Transverse colon (tissue), 4 donors: ENCODE results near the gene PAQR4.

ENCODE experiments used
- CTCF ChIP-seq, 5 experiments: fragments of 200-600 bp in 3 of 5; fragments of 450-650 bp in 2 of 5; sonication (generic) in 3 of 5; IDR thresholded peaks; 1 replicate in 2 of 5; 2 replicates in 3 of 5; pipeline ENCODE4 v1.5.1; 2016 to 2017; ENCODE audit warnings: antibody characterized with exemption in 5 of 5, inconsistent platforms in 3 of 5, mild to moderate bottlenecking in 2 of 5, moderate library complexity in 1 of 5
- EP300 ChIP-seq: sonication (generic); formaldehyde crosslinking; IDR thresholded peaks from one replicate; pipeline ENCODE4 v1.6.1; 2017; ENCODE audit warnings: antibody characterized with exemption, low read depth
- POLR2A ChIP-seq: fragments of 450-650 bp; IDR thresholded peaks from one replicate; pipeline ENCODE4 v1.6.1; 2016; ENCODE audit warnings: antibody characterized with exemption, mild to moderate bottlenecking, moderate library complexity
- POLR2AphosphoS5 ChIP-seq, 3 donors: sonication (generic); formaldehyde crosslinking; IDR thresholded peaks; one replicate each; pipeline ENCODE4 v1.6.1; 2016; ENCODE audit warnings: antibody characterized with exemption in 3 of 3

GRCh38 chr16:2971985-2972784, 3.0 kb downstream of the PAQR4 start:
- TF ChIP-seq CTCF (IDR thresholded peaks at IDR 0.05) (no peak), EP300 (no peak), POLR2AphosphoS5 (IDR thresholded peaks at IDR 0.05) (no peak), POLR2A (no peak)
